OCI-LY3 (cell line): ENCODE data around the gene BCAT1.

Source experiments
- CTCF ChIP-seq: fragments of 200-600, 300-600 bp; sonication (generic); IDR thresholded peaks from 2 replicates; pipeline ENCODE4 v1.5.1; 2014; ENCODE audit warnings: antibody characterized with exemption, low read length, low read depth
- EZH2phosphoT487 ChIP-seq: fragments of 200-600 bp; shearing (Covaris generic); IDR thresholded peaks from 2 replicates; pipeline ENCODE4 v1.6.1; 2018; ENCODE audit warnings: antibody characterized with exemption, mixed run types, low read depth

- TF ChIP-seq CTCF (no peak), EZH2phosphoT487 (no peak)
Observed at GRCh38 chr12:24889411-24889810, 59.5 kb downstream of the BCAT1 start.
